ENCODE data around the gene KLK6.

The KLK6 gene

GRCh38 chr19:50969413-50969760 lies at the start of gene KLK6:
TSS of gene KLK6 (minus strand) at chr19:50969591. CDS start at chr19:50968104, 1,487 bp downstream.
- DNase-seq (ENCODE audit: low read depth) = no peak

GRCh38 chr19:51018745-51019543 lies 49.6 kb upstream of the KLK6 start:
- no peak for DNase-seq (ENCODE audit: low read depth)

GRCh38 chr19:51016798-51017683 lies 47.6 kb upstream of the KLK6 start:
- DNase-seq (ENCODE audit: low read depth) = peak; percentile 50

- DNase-seq (ENCODE audit: low read depth) = no peak
These were observed 46.4 kb upstream of the KLK6 start for GRCh38 chr19:51015691-51016267.

DNA sequence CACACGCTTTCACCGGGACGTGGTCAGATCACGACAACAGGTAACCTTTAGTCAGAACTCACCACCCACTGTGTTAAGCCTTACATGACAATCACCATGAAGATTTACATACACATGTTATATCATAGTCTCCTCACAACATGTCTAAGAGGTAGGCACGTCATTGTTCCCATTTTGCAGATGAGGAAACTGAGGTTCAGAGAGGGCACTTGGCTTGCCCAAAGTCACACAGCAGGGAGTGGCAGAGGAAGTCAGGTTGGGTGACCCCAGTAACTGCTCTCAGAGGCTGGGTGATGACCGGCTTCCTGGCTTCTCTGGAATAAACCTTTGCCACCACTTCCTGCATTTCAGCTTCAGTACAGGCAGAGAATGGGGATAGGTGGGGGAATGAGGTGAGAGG lies 44.9 kb upstream of the KLK6 start:
- no peak for DNase-seq (ENCODE audit: low read depth)

DNA sequence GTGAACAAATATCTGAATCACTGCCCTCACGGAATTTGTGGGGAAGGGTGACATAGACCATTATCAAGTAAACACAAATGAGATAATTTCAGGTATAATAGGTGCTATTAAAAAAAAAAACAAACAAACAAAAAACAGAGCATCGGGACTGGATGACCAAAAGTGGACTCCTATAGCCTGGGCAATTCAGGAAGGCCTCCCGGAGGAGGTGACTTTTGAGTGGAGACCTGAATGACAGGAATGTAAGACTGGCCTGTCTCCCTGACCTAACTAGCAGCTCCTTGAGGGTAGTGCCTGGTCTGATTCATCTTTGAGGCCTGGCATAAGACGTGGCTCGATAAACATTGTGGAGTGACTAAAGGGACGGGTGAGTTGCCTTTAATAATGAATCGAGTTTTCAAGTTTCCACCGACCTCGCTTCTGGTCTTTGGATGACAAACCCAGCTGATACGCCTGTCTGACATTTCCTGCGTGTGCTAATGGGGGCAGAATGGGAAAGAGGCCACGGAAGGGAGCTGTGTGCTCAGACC lies 43.3 kb upstream of the KLK6 start:
- DNase-seq (ENCODE audit: low read depth) = no peak

DNA sequence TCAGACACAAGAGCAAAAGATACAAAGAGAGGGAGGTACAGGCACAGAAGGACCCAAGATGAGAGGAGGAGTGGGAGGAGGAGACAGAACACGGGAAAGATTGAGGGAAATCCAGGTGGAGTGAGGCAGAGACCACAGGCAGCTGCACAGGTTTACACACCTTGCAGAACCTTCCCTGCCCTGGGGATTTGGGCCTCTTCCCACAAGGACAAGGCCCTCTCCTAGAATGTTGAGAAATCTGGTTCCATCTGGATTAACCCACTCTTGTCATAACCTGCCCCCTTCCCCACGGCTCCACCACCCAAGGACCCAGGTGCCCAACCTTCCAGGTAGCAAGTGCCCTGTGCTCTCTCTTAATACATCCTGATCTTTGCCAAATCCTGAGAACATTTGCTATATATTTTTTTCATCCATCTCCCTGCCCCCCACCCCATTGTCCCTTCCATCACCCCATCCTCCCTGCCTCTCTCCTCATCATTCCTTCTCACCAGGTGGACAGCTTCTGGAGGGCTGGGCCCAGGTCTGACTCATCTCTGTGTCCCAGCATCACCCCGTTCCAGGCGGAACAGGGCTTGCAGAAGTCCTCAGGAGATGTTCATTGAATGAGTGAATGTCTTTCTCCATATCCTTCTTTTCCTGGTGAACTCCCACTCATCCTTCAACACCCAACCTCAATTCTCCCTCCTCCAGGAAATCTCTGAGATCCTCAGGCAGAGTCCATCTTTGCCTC lies 40.8 kb upstream of the KLK6 start:
- DNase-seq (ENCODE audit: low read depth) = no peak

GRCh38 chr19:51009061-51009891 lies 39.9 kb upstream of the KLK6 start:
- no peak for DNase-seq (ENCODE audit: low read depth)

DNA sequence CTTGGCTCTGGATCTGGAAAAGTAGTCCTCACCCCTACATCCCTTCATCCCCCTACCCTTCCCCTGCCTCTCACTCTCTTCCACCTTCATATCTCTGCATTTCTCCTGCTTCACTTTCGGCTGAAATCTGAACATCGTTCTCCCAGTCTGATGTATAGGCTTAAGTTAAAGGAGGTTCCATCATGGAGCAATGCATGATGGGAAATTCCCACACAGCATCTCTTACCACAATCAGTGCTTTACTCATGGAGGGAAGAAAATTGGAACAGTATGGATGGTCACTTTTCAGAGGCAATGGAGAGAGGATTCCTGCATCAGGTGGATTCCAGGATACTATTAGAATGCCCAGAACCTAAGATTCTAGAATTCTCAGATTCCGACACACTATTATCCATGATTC lies 38.1 kb upstream of the KLK6 start:
- DNase-seq (ENCODE audit: low read depth) = no peak

GRCh38 chr19:51006406-51006805 lies 37.0 kb upstream of the KLK6 start:
- DNase-seq (ENCODE audit: low read depth) = no peak

DNA sequence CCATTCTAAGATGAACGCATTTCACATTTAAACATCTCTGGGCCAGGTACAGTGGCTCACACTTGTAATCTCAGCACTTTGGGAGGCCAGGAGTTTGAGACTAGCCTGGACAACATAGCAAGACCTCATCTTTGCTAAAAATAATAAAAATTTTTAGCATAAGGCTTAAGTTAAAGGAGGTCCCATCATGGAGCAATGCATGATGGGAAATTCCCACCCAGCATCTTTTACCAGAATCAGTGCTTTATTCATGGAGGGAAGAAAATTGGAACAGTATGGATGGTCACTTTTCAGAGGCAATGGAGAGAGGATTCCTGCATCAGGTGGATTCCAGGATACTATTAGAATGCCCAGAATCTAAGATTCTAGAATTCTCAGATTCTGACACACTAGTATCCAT lies 35.9 kb upstream of the KLK6 start:
- no peak for DNase-seq (ENCODE audit: low read depth)

DNA sequence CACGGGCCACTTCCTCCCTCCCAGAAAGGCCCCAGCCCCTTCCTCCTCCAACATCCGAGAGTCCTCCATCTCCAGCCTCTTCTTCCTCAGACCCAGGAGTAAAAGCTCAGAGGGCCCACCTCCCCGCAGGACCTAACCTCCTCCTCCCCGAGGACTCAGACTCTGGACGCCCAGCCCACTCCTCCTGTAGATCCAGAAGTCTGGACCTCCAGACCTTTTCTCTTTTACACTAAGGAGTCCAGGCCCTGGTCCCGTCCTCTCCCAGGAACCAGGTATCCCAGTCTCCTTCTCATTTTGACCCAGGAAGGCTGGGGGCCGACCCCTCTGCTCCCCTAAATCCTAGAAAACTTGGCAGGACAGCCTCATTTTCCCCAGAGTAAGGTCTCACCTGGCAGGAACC lies 33.9 kb upstream of the KLK6 start:
- DNase-seq (ENCODE audit: low read depth) = no peak

- DNase-seq (ENCODE audit: low read depth) = no peak
These were observed 33.3 kb upstream of the KLK6 start for GRCh38 chr19:51002542-51003311.

- DNase-seq (ENCODE audit: low read depth) = no peak
These were observed 32.7 kb upstream of the KLK6 start for GRCh38 chr19:51002089-51002532.

GRCh38 chr19:51001515-51001914 lies 32.1 kb upstream of the KLK6 start, which contains the start of gene KLK8:
TSS of gene KLK8 (minus strand) at chr19:51001604. CDS start at chr19:51001167, 437 bp downstream.
- no peak for DNase-seq (ENCODE audit: low read depth)

DNA sequence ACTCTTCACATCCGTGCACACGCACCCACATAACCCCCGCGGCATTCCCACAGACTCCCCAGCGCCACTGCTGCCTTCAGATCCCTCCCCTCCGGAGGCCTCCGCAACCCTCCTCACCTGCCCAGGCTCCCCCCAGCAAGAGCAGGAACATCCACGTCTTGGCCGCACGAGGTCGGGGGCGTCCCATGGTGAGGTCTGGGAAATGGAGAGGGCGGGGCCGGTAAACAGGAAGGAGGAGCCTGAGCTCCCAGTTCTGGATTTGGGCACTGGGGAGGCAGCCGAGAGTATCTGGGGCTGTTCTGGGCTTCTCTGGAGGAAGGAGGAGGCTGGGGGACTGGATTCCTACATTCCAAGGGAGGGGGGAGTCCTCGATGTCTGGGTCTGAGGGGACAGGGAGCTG lies 31.6 kb upstream of the KLK6 start:
- DNase-seq (ENCODE audit: low read depth) = no peak

GRCh38 chr19:51000426-51000825 lies 31.0 kb upstream of the KLK6 start:
- no peak for DNase-seq (ENCODE audit: low read depth)

DNA sequence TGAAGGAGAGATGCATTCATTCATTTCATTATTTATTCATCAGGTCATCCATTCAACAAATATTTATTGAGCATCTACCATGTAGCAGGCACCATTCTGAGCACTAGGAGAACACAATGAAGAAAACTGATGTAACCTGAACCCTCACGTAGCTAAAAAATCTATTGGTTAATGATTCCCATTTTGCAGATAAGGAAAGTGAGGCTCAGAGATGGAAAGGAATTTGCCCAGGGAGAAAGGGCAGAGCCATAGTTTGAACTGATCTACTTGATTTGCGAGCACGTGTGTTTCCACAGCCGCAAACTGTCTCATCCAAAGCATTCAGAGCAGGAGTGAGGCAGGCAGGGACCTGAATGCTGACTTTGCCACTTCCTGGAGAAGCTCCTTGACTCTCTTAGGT lies 29.3 kb upstream of the KLK6 start:
- DNase-seq (ENCODE audit: low read depth) = no peak

GRCh38 chr19:50998061-50998460 lies 28.7 kb upstream of the KLK6 start:
- no peak for DNase-seq (ENCODE audit: low read depth)

GRCh38 chr19:50994129-50994528 lies 24.7 kb upstream of the KLK6 start:
- no peak for DNase-seq (ENCODE audit: low read depth)

Measured in stimulated activated CD8-positive, alpha-beta memory T cell treated with anti-CD3 and anti-CD28 coated beads, Interleukin-7, amount 100 ng/mL, for 24 hours (primary cell).